ENCODE measurements around the gene FYCO1. TPM values are rescaled to one million over a fixed set of nuclear protein-coding genes. Genes with fewer than 3 reads are reported as not detected.

The FYCO1 gene
- total and polyA plus RNA-seq, 2 of the 13 experiments (the other 11 are each of a cell fraction or from before 2014, with no cell fraction given): 2.7 to 4.2 TPM

DNA sequence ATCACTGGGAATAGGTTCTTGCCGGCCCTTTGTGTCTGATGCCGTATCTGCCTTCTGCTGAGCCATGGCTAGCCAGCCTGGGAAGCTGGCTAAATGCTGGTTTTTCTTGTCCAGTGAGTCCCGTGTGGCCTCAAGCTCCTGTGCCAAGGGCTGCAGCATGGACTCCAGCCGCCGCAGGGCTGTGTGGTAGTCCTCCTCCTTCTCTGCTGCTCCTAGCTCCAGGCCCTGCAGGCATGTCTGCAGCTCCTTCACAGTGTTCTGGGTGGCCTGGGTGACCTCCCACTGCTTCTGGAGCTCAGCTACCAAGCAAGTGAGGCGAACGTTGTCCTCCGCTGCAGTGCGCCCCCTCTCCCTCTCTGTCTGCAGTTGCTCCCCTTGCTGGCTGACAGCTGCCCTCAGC is 27.5 kb downstream of the FYCO1 start:
- intact Hi-C loops (cut with micrococcal nuclease; ENCODE audit: unreplicated experiment) (no loop called here), in situ Hi-C loops (cut with HindIII; ENCODE audit: extremely low pct_ligation_motif_present, low pct_unique_long_range_greater_than_20kb) (no loop called here)
- BruUV-seq (replicated peaks): no TSS peak
- ATAC-seq: no peak
- CTCF ChIA-PET (ENCODE audit: low intra/inter-chr PET ratio, low total read pairs): no interaction called here
- Histone ChIP-seq H3K27ac (ENCODE audit: extremely low read length, insufficient read depth, low read length) (no peak overlapping the region), H3K27me3 (ENCODE audit: control insufficient read depth in 1 of 2, insufficient read depth in 2 of 2, low read length in 2 of 2) (no peaks in the 10 kb centered on the region), H3K4me1 (ENCODE audit: insufficient read depth, low read length) (no peaks in the 10 kb centered on the region), H4K20me1 (ENCODE audit: insufficient read depth, low read length) (no peaks in the 10 kb centered on the region; the same call in 1 of the 2 replicates), H3K36me3 (replicated peaks in 1 of 2; ENCODE audit: control insufficient read depth in 1 of 2, insufficient read depth in 2 of 2, low read length in 2 of 2) (peaks cover 35 to 72% of the 10 kb centered on the region in 2 experiments), H3K4me3 (replicated peaks in 1 of 3; ENCODE audit: insufficient read depth in 1 of 3, low read depth in 2 of 3, low read length in 3 of 3) (no peak overlapping the region), H3K9ac (ENCODE audit: insufficient read depth, low read depth, low read length) (no peak overlapping the region), H3K9me3 (ENCODE audit: low read length) (no peaks in the 10 kb centered on the region), H3K4me2 (ENCODE audit: low read depth, low read length) (no peak overlapping the region), H3K79me2 (ENCODE audit: insufficient read depth, low read length) (no peaks in the 10 kb centered on the region), H2AFZ (ENCODE audit: low read length) (no peak overlapping the region)
- POLR2A ChIA-PET: no interaction called here
- DNase-seq (ENCODE audit: low spot score): no peak
- no peak for TF ChIP-seq KLF12 (CRISPR knock-in tag; IDR thresholded peaks at IDR 0.05; ENCODE audit: borderline replicate concordance)
- TF ChIP-seq DNMT3B (CRISPR knock-in tag; conservative IDR thresholded peaks at IDR 0.05): no peak
- TF ChIP-seq KDM5B (CRISPR knock-in tag; IDR thresholded peaks at IDR 0.05; ENCODE audit: borderline replicate concordance): no peak
- no peak for TF ChIP-seq SATB2 (CRISPR knock-in tag; IDR thresholded peaks at IDR 0.05)
- no peak for TF ChIP-seq HNF4G (IDR thresholded peaks at IDR 0.05; ENCODE audit: borderline replicate concordance, low read depth, low read length)
- no peak for TF ChIP-seq HNF4G (CRISPR knock-in tag; IDR thresholded peaks at IDR 0.05; ENCODE audit: borderline replicate concordance, low read depth)
- no peak for TF ChIP-seq HCFC1 (IDR thresholded peaks at IDR 0.05; ENCODE audit: low read depth, low read length)
- no peak for TF ChIP-seq SKI (IDR thresholded peaks at IDR 0.05; ENCODE audit: partially characterized antibody)
- TF ChIP-seq ZNF30 (CRISPR knock-in tag; IDR thresholded peaks at IDR 0.05): no peak
- TF ChIP-seq EED (CRISPR knock-in tag; IDR thresholded peaks at IDR 0.05): no peak
- TF ChIP-seq NR1H2 (CRISPR knock-in tag; IDR thresholded peaks at IDR 0.05; ENCODE audit: borderline replicate concordance, low read depth): no peak
- no peak for TF ChIP-seq ARID3A (IDR thresholded peaks at IDR 0.05; ENCODE audit: low read depth, low read length)
- WGBS (ENCODE audit: low lambda C conversion rate): 100% methylated on average over 6 of the region's 9 CpGs
- no peak for FAIRE-seq

Measured in HepG2 (cell line).